ENCODE results near the gene GRK2.

DNA sequence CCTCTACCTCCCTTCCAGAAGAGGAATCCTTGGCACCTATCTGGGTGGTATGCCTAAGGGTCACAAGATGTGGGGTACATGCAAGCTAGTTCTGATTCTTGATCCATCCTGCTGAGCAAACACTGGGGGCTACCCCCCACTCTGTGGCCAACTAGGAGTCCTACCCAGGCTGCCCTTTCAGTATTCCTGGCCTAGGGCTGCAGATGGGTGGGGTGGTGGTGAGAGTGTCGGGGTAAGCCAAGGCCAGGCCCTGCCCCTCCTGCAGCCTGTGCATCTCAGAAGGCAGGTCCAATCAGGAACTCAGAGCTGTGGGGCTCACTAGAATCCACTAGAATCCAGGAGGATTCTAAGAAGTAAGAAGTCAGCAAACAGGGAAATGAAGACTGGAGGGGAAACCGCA lies 47.9 kb downstream of the GRK2 start:
- TF ChIP-seq, protein P1, sequence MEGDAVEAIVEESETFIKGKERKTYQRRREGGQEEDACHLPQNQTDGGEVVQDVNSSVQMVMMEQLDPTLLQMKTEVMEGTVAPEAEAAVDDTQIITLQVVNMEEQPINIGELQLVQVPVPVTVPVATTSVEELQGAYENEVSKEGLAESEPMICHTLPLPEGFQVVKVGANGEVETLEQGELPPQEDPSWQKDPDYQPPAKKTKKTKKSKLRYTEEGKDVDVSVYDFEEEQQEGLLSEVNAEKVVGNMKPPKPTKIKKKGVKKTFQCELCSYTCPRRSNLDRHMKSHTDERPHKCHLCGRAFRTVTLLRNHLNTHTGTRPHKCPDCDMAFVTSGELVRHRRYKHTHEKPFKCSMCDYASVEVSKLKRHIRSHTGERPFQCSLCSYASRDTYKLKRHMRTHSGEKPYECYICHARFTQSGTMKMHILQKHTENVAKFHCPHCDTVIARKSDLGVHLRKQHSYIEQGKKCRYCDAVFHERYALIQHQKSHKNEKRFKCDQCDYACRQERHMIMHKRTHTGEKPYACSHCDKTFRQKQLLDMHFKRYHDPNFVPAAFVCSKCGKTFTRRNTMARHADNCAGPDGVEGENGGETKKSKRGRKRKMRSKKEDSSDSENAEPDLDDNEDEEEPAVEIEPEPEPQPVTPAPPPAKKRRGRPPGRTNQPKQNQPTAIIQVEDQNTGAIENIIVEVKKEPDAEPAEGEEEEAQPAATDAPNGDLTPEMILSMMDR (optimal IDR thresholded peaks at IDR 0.05 in 1 of 3, IDR thresholded peaks at IDR 0.05 in 1 of 3, conservative IDR thresholded peaks at IDR 0.05 in 1 of 3; ENCODE audit: extremely low read depth in 1 of 3, insufficient read depth in 2 of 3, low read length in 3 of 3), result no peak
- no peak for TF ChIP-seq EZH2 (IDR thresholded peaks at IDR 0.05; ENCODE audit: low read length)

Measured in keratinocyte (primary cell).